K562 (cell line): ENCODE data around the gene NAE1. TPM values are rescaled to one million over a fixed set of nuclear protein-coding genes. Genes with fewer than 3 reads are reported as not detected.

Source experiments
- CEBPG ChIP-seq, 3 experiments: fragments of 200-800 bp in 1 of 3; sonication (Bioruptor generic) in 1 of 3; sonication (generic) in 1 of 3; formaldehyde crosslinking in 1 of 3; IDR thresholded peaks in 2 of 3; conservative IDR thresholded peaks in 1 of 3; 2 replicates each; pipeline versions ENCODE4 v1.6.1 to v1.8.0; 2016 to 2022; ENCODE audit warnings: missing compliant biosample characterization in 2 of 3, missing genetic modification characterization in 2 of 3, mild to moderate bottlenecking in 1 of 3, missing genetic modification reagents in 1 of 3
- EP400 ChIP-seq: fragments of 450-650 bp; IDR thresholded peaks from 2 replicates; pipeline ENCODE4 v1.6.1; 2017; ENCODE audit warnings: antibody characterized with exemption, mild to moderate bottlenecking, moderate library complexity
- ETV1 ChIP-seq: fragments of 450-650 bp; conservative IDR thresholded peaks from 2 replicates; pipeline ENCODE4 v1.6.1; 2016; ENCODE audit warnings: missing genetic modification characterization, control low read depth, low read depth, missing compliant biosample characterization
- FOXA1 ChIP-seq: fragments of 450-650 bp; IDR thresholded peaks from 2 replicates; pipeline ENCODE4 v1.6.1; 2016; ENCODE audit warnings: mild to moderate bottlenecking, borderline replicate concordance
- ILF3 ChIP-seq: fragments of 450-650 bp; IDR thresholded peaks from 2 replicates; pipeline ENCODE4 v1.6.1; 2018; ENCODE audit warnings: antibody characterized with exemption, mild to moderate bottlenecking, moderate library complexity, borderline replicate concordance
- KLF13 ChIP-seq: fragments of 450-650 bp; IDR thresholded peaks from 2 replicates; pipeline ENCODE4 v1.6.1; 2016; ENCODE audit warnings: missing genetic modification characterization, low read depth, mild to moderate bottlenecking, missing compliant biosample characterization, moderate library complexity, borderline replicate concordance
- LEF1 ChIP-seq: fragments of 450-650 bp; IDR thresholded peaks from 2 replicates; pipeline ENCODE4 v1.6.1; 2016; ENCODE audit warnings: mild to moderate bottlenecking
- RFX7 ChIP-seq: fragments of 250-450 bp; sonication (Bioruptor Pico); IDR thresholded peaks from 2 replicates; pipeline ENCODE4 v1.5.1; 2021; ENCODE audit warnings: mild to moderate bottlenecking
- TARDBP ChIP-seq: fragments of 450-650 bp; IDR thresholded peaks from 2 replicates; pipeline ENCODE4 v1.6.1; 2016
- TRIM24 ChIP-seq, 2 experiments: fragments of 450-650 bp; IDR thresholded peaks; 2 replicates each; pipeline ENCODE4 v1.6.1; 2016
- U2AF1 ChIP-seq: fragments of 200-400 bp; formaldehyde crosslinking; optimal IDR thresholded peaks from 2 replicates; pipeline ENCODE3; 2017; ENCODE audit warnings: mild to moderate bottlenecking, low read depth, low read length, moderate library complexity
- ZNF316 ChIP-seq: fragments of 450-650 bp; IDR thresholded peaks from 2 replicates; pipeline ENCODE4 v1.6.1; 2016
- polyA plus RNA-seq, 8 experiments: library from polyadenylated mRNA; depleted of rRNA in 4 of 8; stranded (reverse) in 5 of 8; unstranded in 3 of 8; fragments of >200 nt; fragmentation: Nextera tagmentation in 2 of 8; fragmentation: Illumina TruSeq in 1 of 8; extraction: Ambion mirVana in 2 of 8; extraction: Trizol in 1 of 8; gene quantifications; 2 replicates each; pipeline versions ENCODE4 v1.2.1 to v1.2.3, GENCODE V29; 2011 to 2014; ENCODE audit warnings: inconsistent platforms in 1 of 8, missing spikeins in 1 of 8
- total RNA-seq, 7 experiments: library from RNA; depleted of rRNA in 6 of 7; stranded (reverse); fragments of >200 nt in 6 of 7; fragmentation: Illumina TruSeq in 2 of 7; extraction: Trizol in 2 of 7; gene quantifications; 2 replicates each; pipeline versions ENCODE4 v1.2.1 to v1.2.3, GENCODE V29; 2011 to 2021; ENCODE audit warnings: low replicate concordance in 1 of 7
- TF ChIP-seq, protein P1 (sequence below): fragments of 450-650 bp; IDR thresholded peaks from 2 replicates; pipeline ENCODE4 v1.6.1; 2017; ENCODE audit warnings: antibody characterized with exemption, mild to moderate bottlenecking

NAE1 gene
- total and polyA plus RNA-seq, 9 of the 15 experiments (the other 6 are each of a cell fraction or from before 2014, with no cell fraction given): 165 to 294 (median 230) TPM

GRCh38 chr16:66878067-66878466, 47.3 kb upstream of the NAE1 start (continued):
- TF ChIP-seq, protein P1, sequence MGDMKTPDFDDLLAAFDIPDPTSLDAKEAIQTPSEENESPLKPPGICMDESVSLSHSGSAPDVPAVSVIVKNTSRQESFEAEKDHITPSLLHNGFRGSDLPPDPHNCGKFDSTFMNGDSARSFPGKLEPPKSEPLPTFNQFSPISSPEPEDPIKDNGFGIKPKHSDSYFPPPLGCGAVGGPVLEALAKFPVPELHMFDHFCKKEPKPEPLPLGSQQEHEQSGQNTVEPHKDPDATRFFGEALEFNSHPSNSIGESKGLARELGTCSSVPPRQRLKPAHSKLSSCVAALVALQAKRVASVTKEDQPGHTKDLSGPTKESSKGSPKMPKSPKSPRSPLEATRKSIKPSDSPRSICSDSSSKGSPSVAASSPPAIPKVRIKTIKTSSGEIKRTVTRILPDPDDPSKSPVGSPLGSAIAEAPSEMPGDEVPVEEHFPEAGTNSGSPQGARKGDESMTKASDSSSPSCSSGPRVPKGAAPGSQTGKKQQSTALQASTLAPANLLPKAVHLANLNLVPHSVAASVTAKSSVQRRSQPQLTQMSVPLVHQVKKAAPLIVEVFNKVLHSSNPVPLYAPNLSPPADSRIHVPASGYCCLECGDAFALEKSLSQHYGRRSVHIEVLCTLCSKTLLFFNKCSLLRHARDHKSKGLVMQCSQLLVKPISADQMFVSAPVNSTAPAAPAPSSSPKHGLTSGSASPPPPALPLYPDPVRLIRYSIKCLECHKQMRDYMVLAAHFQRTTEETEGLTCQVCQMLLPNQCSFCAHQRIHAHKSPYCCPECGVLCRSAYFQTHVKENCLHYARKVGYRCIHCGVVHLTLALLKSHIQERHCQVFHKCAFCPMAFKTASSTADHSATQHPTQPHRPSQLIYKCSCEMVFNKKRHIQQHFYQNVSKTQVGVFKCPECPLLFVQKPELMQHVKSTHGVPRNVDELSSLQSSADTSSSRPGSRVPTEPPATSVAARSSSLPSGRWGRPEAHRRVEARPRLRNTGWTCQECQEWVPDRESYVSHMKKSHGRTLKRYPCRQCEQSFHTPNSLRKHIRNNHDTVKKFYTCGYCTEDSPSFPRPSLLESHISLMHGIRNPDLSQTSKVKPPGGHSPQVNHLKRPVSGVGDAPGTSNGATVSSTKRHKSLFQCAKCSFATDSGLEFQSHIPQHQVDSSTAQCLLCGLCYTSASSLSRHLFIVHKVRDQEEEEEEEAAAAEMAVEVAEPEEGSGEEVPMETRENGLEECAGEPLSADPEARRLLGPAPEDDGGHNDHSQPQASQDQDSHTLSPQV: 0 out of 2 replicates have a peak, but pooled peaks have one; percentile 36
- TF ChIP-seq ETV1 (tag) (peak; percentile 56), EP400 (0 out of 2 replicates have a peak, but pooled peaks have one; percentile 12), TARDBP (no peak), TRIM24 (IDR thresholded peaks at IDR 0.05) (peak in 1 of 2 experiments; percentile 16; a peak in 1 of 4 replicates), KLF13 (tag) (no peak), CEBPG (CRISPR knock-in tag; IDR thresholded peaks at IDR 0.05) (no peak; the same call in 1 of the 2 replicates), CEBPG (tag; conservative IDR thresholded peaks at IDR 0.05 in 1 of 2, IDR thresholded peaks at IDR 0.05 in 1 of 2) (peak in 1 of 2 experiments; percentile 69; a peak in 2 of 4 replicates), U2AF1 (no peak), LEF1 (peak; percentile 41; the same call in 1 of the 2 replicates), ILF3 (no peak), FOXA1 (no peak), ZNF316 (no peak), RFX7 (CRISPR knock-in tag) (no peak)
